Breast epithelium (tissue), 4 donors: ENCODE results near the gene RDH11. TPM values are rescaled to one million over a fixed set of nuclear protein-coding genes. Genes with fewer than 3 reads are reported as not detected.
A peak's percentile ranks its signal among the peaks of the same experiment; 100 is the strongest.

Experiments used
- DNase-seq, 2 donors: peaks; one replicate each; pipeline ENCODE4 v3.0.0-alpha.2; 2019; ENCODE audit warnings: low spot score in 2 of 2
- H3K27ac ChIP-seq, 2 donors: fragments of 200-600 bp; sonication (generic) in 1 of 2; one replicate each; pipeline ENCODE4 v1.5.1; 2016 to 2019; ENCODE audit warnings: mild to moderate bottlenecking in 1 of 2
- H3K27me3 ChIP-seq, 2 donors: fragments of 200-600 bp; sonication (generic) in 1 of 2; one replicate each; pipeline versions ENCODE4 v1.5.1 to v1.6.0; 2017 to 2019; ENCODE audit warnings: control low read depth in 1 of 2, mild to moderate bottlenecking in 1 of 2
- H3K36me3 ChIP-seq: fragments of 200-600 bp; one replicate; pipeline ENCODE4 v1.5.1; 2019
- H3K4me1 ChIP-seq, 2 donors: fragments of 200-600 bp; sonication (generic); one replicate each; pipeline ENCODE4 v1.5.1; 2016 to 2019; ENCODE audit warnings: control low read depth in 1 of 2
- H3K4me3 ChIP-seq, 3 donors: fragments of 200-600 bp; sonication (generic); 1 replicate in 2 of 3; 2 replicates in 1 of 3; pipeline ENCODE4 v1.5.1; 2016 to 2019; ENCODE audit warnings: mild to moderate bottlenecking in 3 of 3, moderate library complexity in 2 of 3
- H3K9me3 ChIP-seq, 2 donors: fragments of 200-600 bp; sonication (generic) in 1 of 2; one replicate each; pipeline ENCODE4 v1.5.1; 2016 to 2019; ENCODE audit warnings: control low read depth in 1 of 2
- POLR2A ChIP-seq: fragments of 450-650 bp; IDR thresholded peaks from one replicate; pipeline ENCODE4 v1.6.1; 2016; ENCODE audit warnings: antibody characterized with exemption, mild to moderate bottlenecking, moderate library complexity
- POLR2AphosphoS5 ChIP-seq, 3 donors: sonication (generic); formaldehyde crosslinking; IDR thresholded peaks; one replicate each; pipeline ENCODE4 v1.6.1; 2017; ENCODE audit warnings: antibody characterized with exemption in 3 of 3
- intact Hi-C: fragments of 100-400 bp; cut with DNase I; formaldehyde crosslinking; loops from one replicate; pipeline ENCODE4 v1.15.1; 2023; ENCODE audit warnings: low total_unique reads
- total RNA-seq, 3 donors: library from RNA; depleted of rRNA; stranded (reverse); fragments of >200 nt; gene quantifications; one replicate each; pipeline ENCODE4 v1.1.0, GENCODE V29; 2016
- TF ChIP-seq, protein P1 (sequence below), 3 donors: fragments of 450-650 bp; IDR thresholded peaks; one replicate each; pipeline ENCODE4 v1.5.1; 2016 to 2017; ENCODE audit warnings: antibody characterized with exemption in 3 of 3, mild to moderate bottlenecking in 3 of 3, moderate library complexity in 3 of 3

RDH11 gene, protein sequence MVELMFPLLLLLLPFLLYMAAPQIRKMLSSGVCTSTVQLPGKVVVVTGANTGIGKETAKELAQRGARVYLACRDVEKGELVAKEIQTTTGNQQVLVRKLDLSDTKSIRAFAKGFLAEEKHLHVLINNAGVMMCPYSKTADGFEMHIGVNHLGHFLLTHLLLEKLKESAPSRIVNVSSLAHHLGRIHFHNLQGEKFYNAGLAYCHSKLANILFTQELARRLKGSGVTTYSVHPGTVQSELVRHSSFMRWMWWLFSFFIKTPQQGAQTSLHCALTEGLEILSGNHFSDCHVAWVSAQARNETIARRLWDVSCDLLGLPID
- total RNA-seq, result 10 to 100 TPM; 25.3 to 57.5 (median 42.3) TPM

DNA sequence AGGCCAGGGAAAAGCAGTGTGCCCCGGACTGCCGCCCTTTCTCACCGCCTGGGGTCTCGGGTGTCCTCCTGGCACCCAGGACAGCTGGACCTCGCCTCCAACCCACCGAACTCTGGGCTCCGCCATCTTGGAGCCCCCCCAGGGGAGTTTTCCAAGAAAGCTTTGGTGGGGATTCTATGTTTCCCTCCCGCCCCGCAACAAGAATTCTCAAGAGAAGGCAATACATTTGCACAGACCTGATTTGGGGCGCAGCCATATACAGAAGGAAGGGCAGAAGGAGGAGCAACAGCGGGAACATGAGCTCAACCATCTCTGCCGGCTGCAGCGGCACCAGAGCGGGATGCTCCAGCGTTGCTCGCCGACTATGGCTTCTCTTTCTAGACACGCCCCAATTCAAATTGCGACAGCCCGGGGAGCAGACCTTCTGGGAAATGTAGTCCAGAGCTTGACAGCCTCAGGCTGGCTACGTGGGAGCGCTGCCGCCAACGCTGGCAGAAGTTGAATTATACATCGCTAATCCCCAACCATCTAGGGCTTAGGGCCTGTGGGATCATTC, at the start of gene RDH11:
TSS of gene RDH11 (minus strand) at position 371 of the 556 bp plus-strand sequence. CDS start at position 310, 61 bp downstream.
- Histone ChIP-seq H3K4me3 (peak within 1 kb of the TSS; percentile 73 to 90 (median 86)), H3K9me3 (no peaks in the 10 kb centered on the region), H3K27me3 (no peaks in the 10 kb centered on the region), H3K36me3 (no peaks in the 10 kb centered on the region), H3K27ac (peak within 1 kb of the TSS; percentile 83 to 86), H3K4me1 (no peaks in the 10 kb centered on the region)
- intact Hi-C loops, result no loop called here
- TF ChIP-seq POLR2AphosphoS5 (IDR thresholded peaks at IDR 0.05) (peak; percentile 50 to 83 (median 72)), POLR2A (peak; percentile 37)
- TF ChIP-seq, protein P1, sequence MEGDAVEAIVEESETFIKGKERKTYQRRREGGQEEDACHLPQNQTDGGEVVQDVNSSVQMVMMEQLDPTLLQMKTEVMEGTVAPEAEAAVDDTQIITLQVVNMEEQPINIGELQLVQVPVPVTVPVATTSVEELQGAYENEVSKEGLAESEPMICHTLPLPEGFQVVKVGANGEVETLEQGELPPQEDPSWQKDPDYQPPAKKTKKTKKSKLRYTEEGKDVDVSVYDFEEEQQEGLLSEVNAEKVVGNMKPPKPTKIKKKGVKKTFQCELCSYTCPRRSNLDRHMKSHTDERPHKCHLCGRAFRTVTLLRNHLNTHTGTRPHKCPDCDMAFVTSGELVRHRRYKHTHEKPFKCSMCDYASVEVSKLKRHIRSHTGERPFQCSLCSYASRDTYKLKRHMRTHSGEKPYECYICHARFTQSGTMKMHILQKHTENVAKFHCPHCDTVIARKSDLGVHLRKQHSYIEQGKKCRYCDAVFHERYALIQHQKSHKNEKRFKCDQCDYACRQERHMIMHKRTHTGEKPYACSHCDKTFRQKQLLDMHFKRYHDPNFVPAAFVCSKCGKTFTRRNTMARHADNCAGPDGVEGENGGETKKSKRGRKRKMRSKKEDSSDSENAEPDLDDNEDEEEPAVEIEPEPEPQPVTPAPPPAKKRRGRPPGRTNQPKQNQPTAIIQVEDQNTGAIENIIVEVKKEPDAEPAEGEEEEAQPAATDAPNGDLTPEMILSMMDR (IDR thresholded peaks at IDR 0.05), result no peak
- peak; percentile 84 to 87 for DNase-seq

DNA sequence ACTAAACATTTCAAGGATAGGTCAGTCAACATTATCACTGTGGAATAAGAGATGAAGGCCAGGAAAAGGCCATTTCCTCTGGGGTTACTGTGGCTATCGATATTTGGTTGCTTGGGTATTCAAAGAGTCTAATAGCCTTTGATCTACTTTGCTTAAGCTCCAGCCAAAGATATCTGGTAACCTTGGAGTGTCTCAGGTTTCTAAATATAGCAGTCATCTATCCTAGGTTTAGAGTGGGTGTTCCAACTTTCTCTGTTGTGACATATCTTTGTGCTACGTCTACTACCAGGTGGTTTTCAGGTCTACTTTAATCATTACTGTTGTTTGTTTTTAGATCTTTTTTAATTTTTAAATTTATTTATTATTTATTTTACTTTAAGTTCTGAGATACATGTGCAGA, 48.5 kb upstream of the RDH11 start:
- no peak for DNase-seq
- Histone ChIP-seq H3K9me3 (no peaks in the 10 kb centered on the region), H3K4me3 (no peak overlapping the region), H3K36me3 (no peaks in the 10 kb centered on the region), H3K27me3 (no peaks in the 10 kb centered on the region), H3K27ac (no peak overlapping the region), H3K4me1 (no peaks in the 10 kb centered on the region)
- intact Hi-C loops, result no loop called here
- TF ChIP-seq, protein P1 (IDR thresholded peaks at IDR 0.05), result no peak
- TF ChIP-seq POLR2AphosphoS5 (IDR thresholded peaks at IDR 0.05) (no peak), POLR2A (no peak)

DNA sequence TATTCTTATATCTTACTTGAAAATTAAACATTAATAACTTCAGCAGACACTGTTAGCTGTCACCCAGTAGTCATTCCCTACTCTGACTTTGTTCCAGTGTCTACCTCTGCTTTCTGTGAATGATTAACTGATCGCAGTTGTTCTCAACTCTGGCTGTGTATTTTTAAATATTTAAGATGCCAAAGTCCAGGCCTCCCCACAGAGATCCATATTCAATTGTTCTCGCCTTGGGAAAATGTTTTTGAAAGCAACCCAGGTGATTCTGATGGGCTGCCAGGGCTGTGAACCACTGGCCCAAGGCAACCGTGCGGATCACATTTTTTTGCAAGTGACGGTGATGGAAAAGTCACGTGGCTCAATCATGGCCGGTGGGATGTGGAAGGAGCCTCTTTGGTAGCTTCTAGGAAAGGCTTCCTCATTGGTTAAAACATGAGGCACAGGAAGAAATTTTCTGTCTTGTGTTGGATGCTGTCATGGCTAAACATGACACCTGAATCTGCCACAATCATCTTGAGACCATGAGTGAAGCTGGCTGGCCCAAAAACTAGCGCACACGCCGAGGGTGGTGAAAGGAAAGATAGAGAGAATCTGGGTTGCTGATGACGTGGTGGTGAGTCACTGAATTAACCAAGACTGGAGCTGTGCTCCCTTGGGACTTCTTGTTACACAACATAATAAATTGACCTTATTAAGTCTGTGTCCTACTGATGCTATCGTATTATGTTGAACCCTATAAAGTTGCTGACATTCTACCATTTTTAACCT, 43.4 kb upstream of the RDH11 start:
- peak overlapping the region in 1 of 2 donors; percentile 7 for H3K27ac ChIP-seq

DNA sequence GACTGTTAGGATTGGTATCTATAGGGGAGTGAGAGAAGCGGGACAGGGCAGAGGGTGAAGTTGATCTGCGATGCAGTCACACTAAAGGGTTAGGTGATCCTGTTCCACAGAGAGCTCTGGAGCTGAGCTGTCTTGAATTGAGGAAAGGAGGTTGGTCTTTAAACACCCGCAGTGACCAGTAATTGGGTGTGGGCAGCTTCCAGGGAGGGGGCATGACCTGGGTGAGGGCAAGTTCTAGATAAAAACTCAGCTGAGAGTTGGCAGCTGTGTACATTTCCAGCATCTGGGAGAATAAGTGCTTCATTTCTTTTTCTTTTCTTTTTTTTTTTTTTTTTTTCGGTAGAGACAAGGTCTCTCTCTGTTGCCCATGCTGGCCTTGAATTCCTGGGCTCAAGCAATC, 41.2 kb upstream of the RDH11 start:
- Histone ChIP-seq H3K4me1 (no peaks in the 10 kb centered on the region), H3K4me3 (no peak overlapping the region), H3K27ac (no peak overlapping the region), H3K36me3 (no peaks in the 10 kb centered on the region), H3K27me3 (no peaks in the 10 kb centered on the region), H3K9me3 (no peaks in the 10 kb centered on the region)
- no peak for TF ChIP-seq POLR2AphosphoS5 (IDR thresholded peaks at IDR 0.05)
- TF ChIP-seq POLR2A, result no peak
- TF ChIP-seq, protein P1 (IDR thresholded peaks at IDR 0.05), result no peak
- DNase-seq, result no peak
- intact Hi-C loops, result no loop called here

More for the DNA sequence above, 43.4 kb upstream of the RDH11 start:
- peak in 1 of 2 donors; percentile 40 for DNase-seq
- Histone ChIP-seq H3K27me3 (no peaks in the 10 kb centered on the region), H3K4me1 (no peaks in the 10 kb centered on the region), H3K4me3 (no peak overlapping the region), H3K36me3 (no peaks in the 10 kb centered on the region), H3K9me3 (no peaks in the 10 kb centered on the region)
- peak; percentile 16 to 94 (median 69) for TF ChIP-seq POLR2AphosphoS5 (IDR thresholded peaks at IDR 0.05)
- TF ChIP-seq, protein P1 (IDR thresholded peaks at IDR 0.05), result no peak
- intact Hi-C loops, result no loop called here
